ENCODE data around the gene MUSK. TPM values are rescaled to one million over a fixed set of nuclear protein-coding genes. Genes with fewer than 3 reads are reported as not detected.

Gene MUSK
- total and polyA plus RNA-seq, 2 experiments from 2014 or later: not detected

- peaks cover 7% of the 10 kb centered on the region; the same call in 1 of the 2 replicates for H3K4me1 ChIP-seq (ENCODE audit: insufficient read depth)
- ATAC-seq: no peak
- no peak for DNase-seq (ENCODE audit: low spot score)
- H3K4me2 ChIP-seq: no peak overlapping the region
- TF ChIP-seq ZNF331 (CRISPR knock-in tag; IDR thresholded peaks at IDR 0.05; ENCODE audit: low read depth) (no peak), POLR2AphosphoS5 (IDR thresholded peaks at IDR 0.05; ENCODE audit: low read depth) (no peak)
- H3K27me3 Mint-ChIP-seq (ENCODE audit: insufficient read depth, low read depth, poor library complexity): peaks cover 3% of the 10 kb centered on the region
- H3K9me3 Mint-ChIP-seq: no peaks in the 10 kb centered on the region
- no peak overlapping the region for H3K4me3 ChIP-seq
- no peaks in the 10 kb centered on the region for H4K20me1 ChIP-seq (replicated peaks; ENCODE audit: insufficient read depth)
- H3K4me3 Mint-ChIP-seq: no peak overlapping the region
- no peak overlapping the region for H2AFZ ChIP-seq
- H3K36me3 Mint-ChIP-seq (ENCODE audit: low read depth): no peaks in the 10 kb centered on the region
- H3K27ac ChIP-seq (ENCODE audit: low read depth): no peak overlapping the region
- peaks cover 5% of the 10 kb centered on the region; the same call in 2 of the 3 replicates for H3K4me1 Mint-ChIP-seq
- no peaks in the 10 kb centered on the region for H3K79me2 ChIP-seq (replicated peaks; ENCODE audit: insufficient read depth)
- H3K9me2 ChIP-seq (ENCODE audit: insufficient read depth): 0 out of 2 replicates have a peak, but pooled peaks cover 6% of the 10 kb centered on the region
- H3K27ac Mint-ChIP-seq: no peak overlapping the region
- no peaks in the 10 kb centered on the region for H3F3A ChIP-seq (replicated peaks; ENCODE audit: low read depth)
- no peaks in the 10 kb centered on the region for H3K27me3 ChIP-seq (ENCODE audit: insufficient read depth)
- H3K36me3 ChIP-seq (ENCODE audit: insufficient read depth): no peaks in the 10 kb centered on the region
Observed at GRCh38 chr9:110810262-110810976, 141.8 kb downstream of the MUSK start.

DNA sequence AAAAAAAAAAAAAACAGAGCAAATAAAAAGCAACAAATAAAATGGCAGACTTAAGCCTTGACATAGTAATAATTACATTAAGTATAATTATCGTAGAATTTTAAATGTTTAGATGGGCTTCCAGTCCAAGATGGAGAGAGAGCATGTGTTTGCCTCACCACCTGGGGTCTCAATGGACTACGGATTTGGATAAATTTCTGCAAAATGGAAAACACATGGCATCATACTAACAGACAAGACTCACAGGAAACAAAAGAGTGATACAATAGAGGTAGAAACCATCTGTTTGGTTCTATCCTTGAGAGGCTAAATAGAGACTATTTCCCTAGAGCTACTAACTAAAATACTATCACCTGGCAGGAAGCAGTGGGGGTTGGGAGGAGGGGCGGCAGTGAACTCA is 144.3 kb downstream of the MUSK start:
- Mint-ChIP-seq H3K4me3 (no peak overlapping the region), H3K4me1 (peaks cover 5% of the 10 kb centered on the region; the same call in 2 of the 3 replicates), H3K27me3 (ENCODE audit: insufficient read depth, low read depth, poor library complexity) (peaks cover 3% of the 10 kb centered on the region), H3K36me3 (ENCODE audit: low read depth) (no peaks in the 10 kb centered on the region), H3K27ac (no peak overlapping the region), H3K9me3 (no peaks in the 10 kb centered on the region)
- DNase-seq (ENCODE audit: low spot score) (no peak), ATAC-seq (no peak)
- Histone ChIP-seq H3K79me2 (replicated peaks; ENCODE audit: insufficient read depth) (no peaks in the 10 kb centered on the region), H3K4me3 (no peak overlapping the region), H3K4me2 (no peak overlapping the region), H3K9me2 (ENCODE audit: insufficient read depth) (0 out of 2 replicates have a peak, but pooled peaks cover 6% of the 10 kb centered on the region), H3F3A (replicated peaks; ENCODE audit: low read depth) (no peaks in the 10 kb centered on the region), H3K4me1 (ENCODE audit: insufficient read depth) (peaks cover 7% of the 10 kb centered on the region; the same call in 1 of the 2 replicates), H4K20me1 (replicated peaks; ENCODE audit: insufficient read depth) (no peaks in the 10 kb centered on the region), H3K27me3 (ENCODE audit: insufficient read depth) (no peaks in the 10 kb centered on the region), H2AFZ (peak overlapping the region; percentile 40; the same call in 1 of the 2 replicates), H3K36me3 (ENCODE audit: insufficient read depth) (no peaks in the 10 kb centered on the region), H3K27ac (ENCODE audit: low read depth) (no peak overlapping the region)
- TF ChIP-seq EZH2phosphoT487 (IDR thresholded peaks at IDR 0.05; ENCODE audit: unreplicated experiment) (no peak), ZNF114 (CRISPR knock-in tag; IDR thresholded peaks at IDR 0.05) (no peak), CREB1 (CRISPR knock-in tag; IDR thresholded peaks at IDR 0.05; ENCODE audit: low read depth) (no peak)
- TF ChIP-seq, protein P1, sequence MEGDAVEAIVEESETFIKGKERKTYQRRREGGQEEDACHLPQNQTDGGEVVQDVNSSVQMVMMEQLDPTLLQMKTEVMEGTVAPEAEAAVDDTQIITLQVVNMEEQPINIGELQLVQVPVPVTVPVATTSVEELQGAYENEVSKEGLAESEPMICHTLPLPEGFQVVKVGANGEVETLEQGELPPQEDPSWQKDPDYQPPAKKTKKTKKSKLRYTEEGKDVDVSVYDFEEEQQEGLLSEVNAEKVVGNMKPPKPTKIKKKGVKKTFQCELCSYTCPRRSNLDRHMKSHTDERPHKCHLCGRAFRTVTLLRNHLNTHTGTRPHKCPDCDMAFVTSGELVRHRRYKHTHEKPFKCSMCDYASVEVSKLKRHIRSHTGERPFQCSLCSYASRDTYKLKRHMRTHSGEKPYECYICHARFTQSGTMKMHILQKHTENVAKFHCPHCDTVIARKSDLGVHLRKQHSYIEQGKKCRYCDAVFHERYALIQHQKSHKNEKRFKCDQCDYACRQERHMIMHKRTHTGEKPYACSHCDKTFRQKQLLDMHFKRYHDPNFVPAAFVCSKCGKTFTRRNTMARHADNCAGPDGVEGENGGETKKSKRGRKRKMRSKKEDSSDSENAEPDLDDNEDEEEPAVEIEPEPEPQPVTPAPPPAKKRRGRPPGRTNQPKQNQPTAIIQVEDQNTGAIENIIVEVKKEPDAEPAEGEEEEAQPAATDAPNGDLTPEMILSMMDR (conservative IDR thresholded peaks at IDR 0.05; ENCODE audit: low read depth in 2 of 2): no peak

GRCh38 chr9:110814159-110814558 is 145.6 kb downstream of the MUSK start:
- Histone ChIP-seq H4K20me1 (replicated peaks; ENCODE audit: insufficient read depth) (no peaks in the 10 kb centered on the region), H3K4me3 (no peak overlapping the region), H3K4me1 (ENCODE audit: insufficient read depth) (peaks cover 7% of the 10 kb centered on the region; the same call in 1 of the 2 replicates), H3K79me2 (replicated peaks; ENCODE audit: insufficient read depth) (no peaks in the 10 kb centered on the region), H3K4me2 (no peak overlapping the region), H3K27me3 (ENCODE audit: insufficient read depth) (no peaks in the 10 kb centered on the region), H3K36me3 (ENCODE audit: insufficient read depth) (no peaks in the 10 kb centered on the region), H3K9me2 (ENCODE audit: insufficient read depth) (0 out of 2 replicates have a peak, but pooled peaks cover 6% of the 10 kb centered on the region), H3F3A (replicated peaks; ENCODE audit: low read depth) (no peaks in the 10 kb centered on the region), H2AFZ (no peak overlapping the region), H3K27ac (ENCODE audit: low read depth) (no peak overlapping the region)
- Mint-ChIP-seq H3K9me3 (no peaks in the 10 kb centered on the region), H3K27ac (no peak overlapping the region), H3K36me3 (ENCODE audit: low read depth) (no peaks in the 10 kb centered on the region), H3K4me1 (peaks cover 5% of the 10 kb centered on the region; the same call in 2 of the 3 replicates), H3K4me3 (no peak overlapping the region), H3K27me3 (ENCODE audit: insufficient read depth, low read depth, poor library complexity) (peaks cover 3% of the 10 kb centered on the region)
- no peak for DNase-seq (ENCODE audit: low spot score)
- ATAC-seq: no peak
- no peak for TF ChIP-seq ETS1 (IDR thresholded peaks at IDR 0.05)
- no peak for TF ChIP-seq CREB1 (CRISPR knock-in tag; IDR thresholded peaks at IDR 0.05; ENCODE audit: low read depth)
- TF ChIP-seq EZH2 (IDR thresholded peaks at IDR 0.05; ENCODE audit: low read depth, unreplicated experiment): no peak
- TF ChIP-seq, protein P2, sequence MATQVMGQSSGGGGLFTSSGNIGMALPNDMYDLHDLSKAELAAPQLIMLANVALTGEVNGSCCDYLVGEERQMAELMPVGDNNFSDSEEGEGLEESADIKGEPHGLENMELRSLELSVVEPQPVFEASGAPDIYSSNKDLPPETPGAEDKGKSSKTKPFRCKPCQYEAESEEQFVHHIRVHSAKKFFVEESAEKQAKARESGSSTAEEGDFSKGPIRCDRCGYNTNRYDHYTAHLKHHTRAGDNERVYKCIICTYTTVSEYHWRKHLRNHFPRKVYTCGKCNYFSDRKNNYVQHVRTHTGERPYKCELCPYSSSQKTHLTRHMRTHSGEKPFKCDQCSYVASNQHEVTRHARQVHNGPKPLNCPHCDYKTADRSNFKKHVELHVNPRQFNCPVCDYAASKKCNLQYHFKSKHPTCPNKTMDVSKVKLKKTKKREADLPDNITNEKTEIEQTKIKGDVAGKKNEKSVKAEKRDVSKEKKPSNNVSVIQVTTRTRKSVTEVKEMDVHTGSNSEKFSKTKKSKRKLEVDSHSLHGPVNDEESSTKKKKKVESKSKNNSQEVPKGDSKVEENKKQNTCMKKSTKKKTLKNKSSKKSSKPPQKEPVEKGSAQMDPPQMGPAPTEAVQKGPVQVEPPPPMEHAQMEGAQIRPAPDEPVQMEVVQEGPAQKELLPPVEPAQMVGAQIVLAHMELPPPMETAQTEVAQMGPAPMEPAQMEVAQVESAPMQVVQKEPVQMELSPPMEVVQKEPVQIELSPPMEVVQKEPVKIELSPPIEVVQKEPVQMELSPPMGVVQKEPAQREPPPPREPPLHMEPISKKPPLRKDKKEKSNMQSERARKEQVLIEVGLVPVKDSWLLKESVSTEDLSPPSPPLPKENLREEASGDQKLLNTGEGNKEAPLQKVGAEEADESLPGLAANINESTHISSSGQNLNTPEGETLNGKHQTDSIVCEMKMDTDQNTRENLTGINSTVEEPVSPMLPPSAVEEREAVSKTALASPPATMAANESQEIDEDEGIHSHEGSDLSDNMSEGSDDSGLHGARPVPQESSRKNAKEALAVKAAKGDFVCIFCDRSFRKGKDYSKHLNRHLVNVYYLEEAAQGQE (IDR thresholded peaks at IDR 0.05; ENCODE audit: unreplicated experiment): no peak
- TF ChIP-seq ZNF331 (CRISPR knock-in tag; IDR thresholded peaks at IDR 0.05; ENCODE audit: low read depth): no peak

Data from GM23338 (cell line).